Lung microvascular endothelial cell (primary cell): ENCODE measurements around the gene TM9SF4. TPM values are rescaled to one million over a fixed set of nuclear protein-coding genes. Genes with fewer than 3 reads are reported as not detected.
"Not testable (repeated sequence)": the region's sequence is repeated elsewhere in the genome, so short reads cannot be mapped to it uniquely, and the experiment has no call there.

Experiments
- DNase-seq, 2 donors: peaks; one replicate each; pipeline versions ENCODE4 v3.0.0 to v3.0.0-alpha.2; 2010; ENCODE audit warnings: low read depth in 2 of 2
- total RNA-seq: library from RNA; depleted of rRNA; stranded (reverse); fragments of >200 nt; gene quantifications from 2 replicates; pipeline ENCODE4 v1.2.1, GENCODE V29; 2014

The TM9SF4 gene
- total RNA-seq, 1 donor from 2014 or later = 25.2 TPM

GRCh38 chr20:32188376-32189122 is 79.0 kb downstream of the TM9SF4 start:
- DNase-seq = no peak

GRCh38 chr20:32189123-32189410 is 79.6 kb downstream of the TM9SF4 start:
- DNase-seq = no peak

DNA sequence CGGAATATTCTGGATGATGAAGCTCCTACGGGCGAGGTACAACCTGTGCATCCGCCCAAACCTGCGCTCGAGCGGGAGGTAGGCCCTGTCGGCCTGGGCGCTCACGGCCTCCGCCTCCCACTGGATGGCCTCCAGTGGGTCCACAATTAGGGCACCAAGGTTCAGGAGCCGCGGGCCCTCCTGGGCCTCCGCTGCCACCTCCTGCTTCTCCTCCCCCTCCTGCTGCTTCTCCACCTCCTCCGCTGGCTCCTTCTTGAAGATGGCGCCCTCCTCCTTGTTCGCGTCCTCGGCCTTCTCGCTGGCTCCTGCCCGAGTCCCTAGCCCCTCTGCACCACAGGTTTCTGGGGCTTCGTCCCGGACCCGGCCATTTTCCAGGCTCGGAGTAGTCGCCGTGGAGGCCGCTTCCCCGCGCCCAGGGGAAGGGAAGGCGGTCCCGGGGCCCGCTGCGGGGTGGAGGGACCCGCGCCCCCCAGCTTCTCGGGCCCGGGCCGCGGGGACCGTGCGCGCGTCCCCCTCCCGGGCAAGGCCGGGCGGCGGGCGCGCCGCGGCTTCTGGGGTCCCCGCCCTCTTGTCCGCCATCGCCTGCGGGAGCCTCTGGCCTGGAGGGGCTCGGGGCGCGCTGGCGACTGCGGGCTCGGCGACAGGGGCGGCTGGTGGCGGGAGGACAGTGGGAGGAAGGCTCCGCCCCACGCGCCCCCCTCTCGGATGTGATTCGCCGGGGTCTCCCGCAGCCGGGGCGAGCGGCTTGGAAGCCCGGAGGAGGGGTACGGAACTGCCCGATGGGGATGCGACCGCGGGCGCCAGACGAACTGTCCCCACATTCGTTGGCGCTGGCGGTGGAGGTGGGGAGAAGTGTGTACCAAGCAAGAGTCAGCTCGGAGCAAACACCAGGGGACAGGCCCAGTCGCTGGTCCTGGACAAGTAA is 80.4 kb downstream of the TM9SF4 start:
- DNase-seq = peak; percentile 36 to 51

DNA sequence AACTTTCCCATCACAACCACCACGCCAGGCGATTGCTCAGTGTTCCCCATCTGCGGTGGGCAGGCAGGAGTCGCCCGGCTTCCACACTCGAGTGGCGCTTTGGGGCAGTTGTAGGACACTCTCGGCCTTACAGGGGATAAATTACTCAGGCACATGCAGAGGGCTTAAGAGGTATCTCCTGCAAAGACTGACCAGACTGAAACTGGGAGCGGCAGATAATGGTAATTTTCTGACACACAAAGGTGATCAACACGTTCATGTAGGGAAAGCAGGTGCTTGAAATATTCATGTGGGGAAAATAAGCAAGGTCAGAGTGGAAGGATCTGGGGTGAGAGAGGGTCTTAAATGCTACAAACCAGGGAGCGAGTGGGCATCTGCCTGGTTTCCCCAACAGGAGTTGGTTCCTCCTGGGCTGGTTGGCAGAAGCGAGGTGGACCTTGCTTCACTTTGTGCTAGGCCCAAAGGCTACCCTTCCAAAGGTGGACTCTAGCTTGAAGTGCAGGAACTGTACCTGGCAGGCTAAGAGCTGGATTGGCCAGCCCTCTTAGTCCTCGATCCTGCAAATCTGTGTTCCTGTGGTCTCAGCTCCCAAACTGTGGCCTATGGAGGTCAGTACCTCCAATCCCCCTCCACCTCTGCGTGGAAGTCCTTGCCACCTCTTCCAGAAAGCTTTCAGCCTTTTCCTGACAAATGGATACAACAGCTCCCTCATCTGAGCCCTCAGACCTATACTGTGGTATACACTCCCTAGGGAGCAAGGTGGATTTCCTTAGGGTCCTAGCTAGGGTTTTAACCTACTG is 81.3 kb downstream of the TM9SF4 start:
- DNase-seq = no peak

GRCh38 chr20:32191422-32191821 is 81.9 kb downstream of the TM9SF4 start:
- no peak for DNase-seq

- DNase-seq = no peak
These were observed 82.4 kb downstream of the TM9SF4 start for GRCh38 chr20:32191873-32192272.

- DNase-seq = peak; percentile 32 to 34
These were observed 83.2 kb downstream of the TM9SF4 start for GRCh38 chr20:32192698-32193097.

DNA sequence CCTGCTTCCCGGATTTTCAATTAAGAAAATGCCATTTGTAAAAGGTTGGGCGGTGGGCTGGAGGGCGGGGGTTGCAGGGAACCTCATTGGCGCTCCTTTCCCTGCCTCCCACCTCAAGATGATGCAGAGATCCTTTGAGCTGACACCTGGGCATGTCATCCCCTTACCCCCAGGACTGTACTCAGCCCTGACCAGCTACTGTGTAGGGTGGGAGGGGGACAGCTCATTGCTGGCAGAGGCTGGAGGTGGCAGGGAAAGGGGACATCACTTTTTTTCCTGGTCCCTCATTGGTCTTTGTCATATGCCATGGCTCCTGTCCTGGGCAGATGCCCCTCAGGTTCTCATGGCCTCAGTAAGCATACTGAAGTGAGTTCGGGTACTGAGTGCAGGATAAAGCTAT is 83.8 kb downstream of the TM9SF4 start:
- not testable (repeated sequence) for DNase-seq

- no peak for DNase-seq
These were observed 84.5 kb downstream of the TM9SF4 start for GRCh38 chr20:32193996-32194395.

DNA sequence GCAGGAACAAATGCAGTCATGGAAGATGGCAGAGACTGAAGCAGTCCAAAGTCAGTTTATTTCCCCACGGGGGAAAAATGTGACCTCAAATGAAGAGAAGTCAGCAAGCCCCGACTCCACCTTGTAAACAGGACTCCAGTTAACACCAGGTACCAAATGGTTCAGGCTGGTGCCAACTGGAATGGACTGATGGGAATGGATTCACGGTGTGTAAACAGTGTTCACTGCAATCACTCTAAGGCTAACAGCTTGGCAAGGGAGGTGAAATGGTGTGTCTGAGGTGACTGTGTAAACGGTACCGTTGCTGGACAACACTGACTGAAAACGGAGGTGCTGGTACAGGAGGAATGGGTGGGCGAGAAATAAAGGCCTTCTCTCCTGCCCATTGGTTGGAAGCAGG is 86.1 kb downstream of the TM9SF4 start:
- DNase-seq = no peak

DNA sequence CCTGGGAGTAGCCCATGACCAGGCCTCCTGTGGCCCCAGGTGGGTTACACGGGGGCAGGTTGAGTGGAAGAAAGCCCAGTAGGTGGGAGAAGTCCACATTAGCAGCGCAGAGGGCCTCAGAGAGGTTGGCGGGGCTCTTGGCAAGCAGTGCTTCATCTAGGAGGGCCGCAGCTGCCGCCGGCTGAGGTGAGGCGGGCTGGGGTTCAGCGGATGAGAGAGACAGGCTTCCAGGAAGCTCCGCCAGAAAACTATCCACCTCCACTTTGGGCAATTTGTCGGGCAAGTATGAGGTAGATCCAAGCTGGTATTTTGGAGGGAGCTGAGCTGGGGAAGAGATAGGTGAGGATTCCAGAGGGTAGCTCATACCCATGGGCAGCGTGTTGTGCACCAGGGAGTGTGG is 87.1 kb downstream of the TM9SF4 start:
- DNase-seq = not testable (repeated sequence)

DNA sequence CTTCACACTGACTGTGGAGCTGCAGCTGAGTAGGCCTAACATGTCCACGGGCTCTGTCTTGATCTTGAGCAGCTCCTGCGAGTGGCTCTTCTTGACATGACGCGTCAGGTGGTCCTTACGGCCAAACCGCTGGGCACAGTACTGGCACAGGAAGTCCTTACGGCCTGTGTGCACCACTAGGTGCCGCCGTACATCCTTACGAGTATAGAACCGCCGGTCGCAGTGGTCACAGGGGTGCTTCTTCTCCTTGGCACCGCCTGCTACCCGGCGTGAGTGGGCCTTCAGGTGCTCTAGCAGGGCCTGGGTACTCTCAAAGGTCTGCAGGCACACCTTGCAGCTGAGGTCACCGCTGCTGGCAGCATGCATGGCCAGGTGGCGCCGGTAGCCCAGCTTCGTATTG is 87.6 kb downstream of the TM9SF4 start:
- DNase-seq = not testable (repeated sequence)

DNA sequence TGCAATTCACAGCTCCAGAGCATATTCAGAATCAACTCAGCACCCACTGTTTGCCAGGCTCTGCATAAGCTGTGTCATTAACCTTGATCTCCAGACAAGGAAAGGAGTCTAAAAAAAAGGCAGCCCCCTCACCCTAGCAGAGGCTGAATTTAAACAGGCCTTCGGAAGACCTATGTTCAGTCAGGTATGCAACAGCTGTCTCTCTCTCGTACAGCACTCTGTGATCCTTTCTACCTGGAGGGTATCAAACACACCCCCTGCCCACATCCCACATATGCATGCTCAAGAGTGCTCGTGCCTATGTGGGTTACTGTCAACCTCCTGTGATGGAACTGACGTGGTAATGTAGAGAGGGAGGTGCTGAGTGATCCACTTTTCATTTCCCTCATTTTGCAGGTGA is 89.5 kb downstream of the TM9SF4 start:
- DNase-seq = no peak

GRCh38 chr20:32201296-32201976 is 91.9 kb downstream of the TM9SF4 start:
- DNase-seq = no peak

DNA sequence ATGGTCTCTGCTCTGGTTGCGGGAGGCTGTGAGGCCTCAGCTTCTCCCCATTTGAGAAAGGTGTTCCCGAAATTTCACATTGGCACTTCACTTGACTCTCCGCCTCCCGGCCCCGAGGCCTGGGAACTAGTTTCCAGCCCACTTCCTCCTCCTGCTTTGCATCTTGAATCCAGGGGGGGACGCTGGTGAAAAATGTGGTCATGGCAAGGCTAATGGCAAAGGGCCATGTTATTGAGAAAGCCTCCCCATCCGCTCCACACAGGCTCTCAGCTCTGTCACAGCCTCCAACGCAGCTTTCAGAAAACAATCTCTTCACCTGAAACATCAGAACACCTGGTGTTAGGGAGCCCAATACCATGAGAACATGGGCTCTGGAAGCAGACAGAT is 92.5 kb downstream of the TM9SF4 start:
- DNase-seq = no peak

DNA sequence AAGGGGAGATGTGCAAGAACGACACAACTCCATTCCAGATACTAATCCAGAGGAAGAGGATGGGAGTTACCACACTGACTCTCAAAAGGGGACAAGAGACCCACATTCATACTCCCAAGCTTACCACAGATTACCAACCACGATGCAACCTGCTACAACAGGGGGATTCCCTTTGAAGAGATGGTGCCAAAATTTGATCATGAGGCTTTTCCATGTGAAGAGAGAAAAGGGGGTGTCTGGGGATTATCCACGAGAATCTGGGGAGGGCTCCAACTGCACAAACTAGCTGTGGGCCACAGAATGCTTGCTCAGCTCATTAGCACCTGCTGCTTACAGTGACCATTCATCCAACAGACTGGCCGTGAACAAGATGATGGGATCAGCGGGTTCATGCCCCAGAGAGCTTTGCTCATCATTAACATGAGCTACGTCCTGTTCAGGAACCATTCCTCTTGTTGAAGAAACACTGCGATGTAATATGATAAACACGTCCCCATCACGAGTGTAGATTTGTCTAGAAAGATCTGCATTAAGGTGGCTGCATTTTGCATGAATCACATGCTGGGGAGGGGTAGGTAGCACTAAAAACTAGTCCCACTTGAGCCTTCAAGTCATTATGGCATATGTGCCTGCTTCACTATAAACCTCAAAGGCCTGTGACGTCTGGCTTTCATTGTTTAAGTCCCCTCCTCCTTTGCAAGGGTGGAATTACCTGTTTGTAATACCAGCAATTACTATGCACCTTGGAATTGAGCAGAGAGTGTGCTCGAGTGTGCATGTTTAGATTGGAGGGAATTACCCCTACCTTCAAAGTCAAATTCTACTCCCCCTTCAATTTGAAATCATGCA is 94.1 kb downstream of the TM9SF4 start:
- no peak for DNase-seq

GRCh38 chr20:32204205-32205109 is 94.9 kb downstream of the TM9SF4 start:
- DNase-seq = no peak

- DNase-seq = no peak
These were observed 95.8 kb downstream of the TM9SF4 start for GRCh38 chr20:32205110-32205842.
